ENCODE results near the gene ADAMTS7. TPM values are rescaled to one million over a fixed set of nuclear protein-coding genes. Genes with fewer than 3 reads are reported as not detected.
"Not testable (repeated sequence)": the region's sequence is repeated elsewhere in the genome, so short reads cannot be mapped to it uniquely, and the experiment has no call there.

Gene ADAMTS7
- total and polyA plus RNA-seq, 9 donors, result 4.9 to 34.8 (median 24.6) TPM

DNA sequence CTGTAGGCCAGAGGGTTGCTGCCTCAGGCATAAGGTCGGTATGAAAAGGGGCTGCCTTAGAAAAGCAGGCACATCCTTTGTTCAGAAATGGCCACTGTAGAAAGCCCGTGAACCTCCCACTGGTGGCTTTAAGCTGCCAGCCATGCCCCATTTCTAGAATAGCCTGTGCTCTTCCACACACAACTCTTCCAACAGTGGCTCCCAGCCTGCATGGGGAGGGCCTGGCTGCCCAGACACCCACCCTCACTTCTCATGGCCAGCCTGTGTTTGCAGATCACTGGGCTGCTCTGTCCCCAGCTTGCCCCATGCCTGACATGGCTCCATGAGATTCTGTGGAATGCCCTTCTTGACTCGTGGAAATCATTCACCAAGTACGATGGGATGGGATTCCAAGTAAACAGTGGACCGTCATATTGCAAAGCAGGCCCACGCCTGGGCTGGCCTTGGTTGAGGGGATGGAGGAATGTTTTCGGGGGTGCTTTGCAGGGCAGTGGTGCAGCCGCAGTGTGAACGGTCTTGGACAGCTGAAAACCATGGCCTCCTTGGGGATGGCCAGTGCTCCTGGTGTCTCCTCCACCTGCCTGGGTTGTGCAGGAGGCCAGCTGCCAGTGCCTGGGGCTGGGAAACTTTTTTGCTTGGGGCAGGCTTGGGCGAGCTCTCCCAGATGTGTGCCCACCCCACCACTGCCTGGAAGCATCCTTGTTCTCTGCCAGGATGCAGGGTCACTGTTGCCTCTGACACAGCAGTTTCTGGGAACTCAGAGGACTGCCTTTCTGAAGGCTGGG, 57.3 kb downstream of the ADAMTS7 start:
- H3K4me3 ChIP-seq (ENCODE audit: low read length); DNase-seq; H3K9me3 ChIP-seq (replicated peaks; ENCODE audit: control insufficient read depth, low read depth, low read length); H3K27me3 ChIP-seq (ENCODE audit: control insufficient read depth, insufficient read depth, low read length); H3K36me3 ChIP-seq (ENCODE audit: control insufficient read depth, insufficient read depth, low read length): not testable (repeated sequence)
- Histone ChIP-seq H3K4me1 (ENCODE audit: control insufficient read depth, insufficient read depth, low read length) (peaks cover 61% of the 10 kb centered on the region), H3K27ac (ENCODE audit: low read length) (peak overlapping the region; percentile 13)
- WGBS (ENCODE audit: insufficient coverage), result 67% methylated on average over 5 of the region's 10 CpGs

DNA sequence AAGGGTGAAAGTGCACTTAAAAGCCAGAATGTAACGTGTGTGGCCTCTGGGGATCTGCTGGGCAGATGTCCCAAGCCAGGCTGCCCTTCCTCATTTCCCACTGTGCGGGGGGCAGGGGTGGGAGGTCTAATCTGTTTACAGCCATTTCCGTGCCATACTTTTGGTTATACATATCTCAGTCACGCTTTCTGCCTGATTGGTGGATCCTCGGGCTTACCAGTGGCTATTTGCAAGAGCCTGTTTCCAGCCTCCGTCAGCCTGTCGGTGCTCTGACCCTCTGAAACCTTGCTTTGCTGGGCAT, 58.0 kb downstream of the ADAMTS7 start:
- H3K36me3 ChIP-seq (ENCODE audit: control insufficient read depth, insufficient read depth, low read length); H3K27ac ChIP-seq (ENCODE audit: low read length); H3K27me3 ChIP-seq (ENCODE audit: control insufficient read depth, insufficient read depth, low read length); H3K4me3 ChIP-seq (ENCODE audit: low read length); DNase-seq; H3K9me3 ChIP-seq (replicated peaks; ENCODE audit: control insufficient read depth, low read depth, low read length): not testable (repeated sequence)
- H3K4me1 ChIP-seq (ENCODE audit: control insufficient read depth, insufficient read depth, low read length), result peaks cover 54% of the 10 kb centered on the region
- WGBS (ENCODE audit: insufficient coverage), result 57% methylated on average over 2 of the region's 7 CpGs

- DNase-seq, result no peak
- Histone ChIP-seq H3K27me3 (ENCODE audit: control insufficient read depth, insufficient read depth, low read length) (no peaks in the 10 kb centered on the region), H3K36me3 (ENCODE audit: control insufficient read depth, insufficient read depth, low read length) (no peaks in the 10 kb centered on the region), H3K4me3 (ENCODE audit: low read length) (no peak overlapping the region), H3K27ac (ENCODE audit: low read length) (no peak overlapping the region), H3K4me1 (ENCODE audit: control insufficient read depth, insufficient read depth, low read length) (peaks cover 51% of the 10 kb centered on the region), H3K9me3 (replicated peaks; ENCODE audit: control insufficient read depth, low read depth, low read length) (no peaks in the 10 kb centered on the region)
- 70% methylated on average over 19 of the region's 24 CpGs for WGBS (ENCODE audit: insufficient coverage)
These were observed 58.5 kb downstream of the ADAMTS7 start for GRCh38 chr15:78752492-78753358.

DNA sequence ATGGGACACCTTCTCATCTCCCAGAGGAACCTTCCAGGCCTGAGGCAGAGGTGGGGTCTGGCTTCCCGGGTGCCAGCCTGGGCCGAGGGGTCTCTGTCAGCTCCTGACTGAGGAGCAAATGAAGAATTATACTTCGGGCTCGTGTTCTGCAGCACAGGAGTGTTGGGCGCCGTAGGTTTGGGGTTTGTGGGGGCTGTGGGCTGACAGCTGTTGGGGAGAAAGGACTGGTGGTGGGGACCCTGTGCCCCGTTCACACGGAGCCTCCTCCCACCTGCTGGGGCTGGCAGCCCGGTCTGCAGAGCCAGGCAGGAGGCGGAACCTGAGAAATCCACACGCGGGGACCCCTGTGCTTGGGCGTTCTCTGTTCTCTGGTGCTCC, 59.7 kb downstream of the ADAMTS7 start:
- 72% methylated on average over 13 of the region's 13 CpGs for WGBS (ENCODE audit: insufficient coverage)
- Histone ChIP-seq H3K4me1 (ENCODE audit: control insufficient read depth, insufficient read depth, low read length) (peaks cover 39% of the 10 kb centered on the region), H3K36me3 (ENCODE audit: control insufficient read depth, insufficient read depth, low read length) (no peaks in the 10 kb centered on the region), H3K27me3 (ENCODE audit: control insufficient read depth, insufficient read depth, low read length) (no peaks in the 10 kb centered on the region), H3K27ac (ENCODE audit: low read length) (no peak overlapping the region), H3K4me3 (ENCODE audit: low read length) (no peak overlapping the region), H3K9me3 (replicated peaks; ENCODE audit: control insufficient read depth, low read depth, low read length) (no peaks in the 10 kb centered on the region)
- DNase-seq, result no peak

DNA sequence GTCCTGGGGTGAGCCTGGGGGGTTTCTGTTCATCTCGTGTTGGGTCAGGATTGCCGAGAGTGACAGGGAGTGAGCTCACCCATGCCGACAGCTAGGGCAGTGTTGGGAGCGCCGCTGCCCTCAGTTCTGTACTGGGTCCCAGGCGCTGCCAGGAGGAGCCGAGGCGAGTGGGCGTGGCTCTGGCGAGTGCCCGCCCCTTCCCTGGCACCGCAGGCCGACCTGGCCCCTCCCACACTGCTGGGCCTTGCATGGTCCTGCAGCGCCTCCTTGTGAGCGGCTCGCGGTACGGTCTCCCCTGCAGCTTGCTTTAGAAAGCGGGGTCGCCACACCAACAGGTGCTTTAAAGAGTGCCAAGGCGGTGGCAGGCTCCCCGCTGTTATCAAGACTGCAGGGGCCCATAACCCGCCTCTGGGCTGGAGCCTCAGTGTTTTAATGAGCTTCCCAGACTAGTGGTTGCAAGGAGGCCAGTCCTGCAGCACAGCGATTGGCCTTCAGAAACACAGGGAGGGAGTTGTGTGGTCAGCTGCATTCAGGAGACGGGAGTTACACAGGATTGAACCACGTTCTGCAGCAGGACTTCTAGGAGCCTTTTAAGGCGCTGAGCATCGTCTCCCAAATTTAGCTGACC, 60.2 kb downstream of the ADAMTS7 start:
- H3K4me3 ChIP-seq (ENCODE audit: low read length); H3K27me3 ChIP-seq (ENCODE audit: control insufficient read depth, insufficient read depth, low read length); H3K27ac ChIP-seq (ENCODE audit: low read length); H3K9me3 ChIP-seq (replicated peaks; ENCODE audit: control insufficient read depth, low read depth, low read length); H3K36me3 ChIP-seq (ENCODE audit: control insufficient read depth, insufficient read depth, low read length): not testable (repeated sequence)
- H3K4me1 ChIP-seq (ENCODE audit: control insufficient read depth, insufficient read depth, low read length), result peaks cover 37% of the 10 kb centered on the region
- peak; percentile 88 for DNase-seq
- 2% methylated on average over 20 of the region's 28 CpGs for WGBS (ENCODE audit: insufficient coverage)

GRCh38 chr15:78750566-78750965, 60.7 kb downstream of the ADAMTS7 start:
- H3K9me3 ChIP-seq (replicated peaks; ENCODE audit: control insufficient read depth, low read depth, low read length), result no peaks in the 10 kb centered on the region
- H3K4me3 ChIP-seq (ENCODE audit: low read length), result no peak overlapping the region
- peaks cover 33% of the 10 kb centered on the region for H3K4me1 ChIP-seq (ENCODE audit: control insufficient read depth, insufficient read depth, low read length)
- 63% methylated on average over 1 of the region's 7 CpGs for WGBS (ENCODE audit: insufficient coverage)
- H3K27ac ChIP-seq (ENCODE audit: low read length), result no peak overlapping the region
- no peak for DNase-seq
- H3K27me3 ChIP-seq (ENCODE audit: control insufficient read depth, insufficient read depth, low read length), result no peaks in the 10 kb centered on the region
- H3K36me3 ChIP-seq (ENCODE audit: control insufficient read depth, insufficient read depth, low read length), result no peaks in the 10 kb centered on the region

DNA sequence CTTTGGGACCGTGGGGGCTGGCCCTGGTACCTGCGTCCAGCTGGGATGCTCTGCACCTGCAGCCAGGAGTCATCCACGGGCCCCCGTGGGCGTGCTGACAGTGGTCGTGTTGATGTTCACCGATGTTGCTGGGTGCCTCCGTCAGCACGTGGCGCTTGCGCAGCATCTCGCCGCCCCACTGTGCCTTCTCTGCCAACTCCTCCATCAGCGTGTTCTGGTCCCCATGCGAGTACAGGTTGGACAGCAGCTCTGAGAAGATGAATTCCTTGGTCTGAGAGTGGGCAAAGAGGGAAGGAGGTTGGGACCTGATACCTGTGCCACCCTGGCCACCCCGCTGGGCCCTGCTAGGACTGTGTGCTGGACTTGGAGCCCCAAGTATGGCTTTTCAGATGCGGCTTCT, 61.4 kb downstream of the ADAMTS7 start:
- 92% methylated on average over 15 of the region's 17 CpGs for WGBS (ENCODE audit: insufficient coverage)
- no peak for DNase-seq
- Histone ChIP-seq H3K27me3 (ENCODE audit: control insufficient read depth, insufficient read depth, low read length) (no peaks in the 10 kb centered on the region), H3K36me3 (ENCODE audit: control insufficient read depth, insufficient read depth, low read length) (no peaks in the 10 kb centered on the region), H3K9me3 (replicated peaks; ENCODE audit: control insufficient read depth, low read depth, low read length) (no peaks in the 10 kb centered on the region), H3K4me1 (ENCODE audit: control insufficient read depth, insufficient read depth, low read length) (peaks cover 29% of the 10 kb centered on the region), H3K4me3 (ENCODE audit: low read length) (no peak overlapping the region), H3K27ac (ENCODE audit: low read length) (no peak overlapping the region)

DNA sequence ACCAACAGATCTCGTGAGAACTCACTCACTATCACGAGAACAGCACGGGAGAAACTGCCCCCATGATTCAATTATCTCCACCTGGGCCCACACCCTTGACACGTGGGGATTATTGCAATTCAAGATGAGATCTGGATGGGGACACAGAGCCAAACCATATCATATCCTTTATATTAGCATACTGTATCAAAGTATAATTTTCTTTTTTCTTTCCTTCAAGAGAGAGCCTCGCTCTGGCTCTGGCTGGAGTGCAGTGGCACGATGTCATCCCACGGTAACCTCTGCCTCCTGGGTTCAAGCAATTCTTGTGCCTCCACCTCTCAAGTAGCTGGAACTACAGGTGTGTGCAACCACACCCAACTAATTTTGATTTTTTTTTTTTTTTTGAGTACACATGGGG, 63.4 kb downstream of the ADAMTS7 start:
- peaks cover 15% of the 10 kb centered on the region for H3K4me1 ChIP-seq (ENCODE audit: control insufficient read depth, insufficient read depth, low read length)
- not testable (repeated sequence) for H3K36me3 ChIP-seq (ENCODE audit: control insufficient read depth, insufficient read depth, low read length); H3K27me3 ChIP-seq (ENCODE audit: control insufficient read depth, insufficient read depth, low read length); H3K9me3 ChIP-seq (replicated peaks; ENCODE audit: control insufficient read depth, low read depth, low read length); DNase-seq; H3K4me3 ChIP-seq (ENCODE audit: low read length); H3K27ac ChIP-seq (ENCODE audit: low read length)
- WGBS (ENCODE audit: insufficient coverage), result 73% methylated on average over 5 of the region's 7 CpGs

GRCh38 chr15:78741674-78742073, 69.6 kb downstream of the ADAMTS7 start:
- H3K4me1 ChIP-seq (ENCODE audit: control insufficient read depth, insufficient read depth, low read length); H3K9me3 ChIP-seq (replicated peaks; ENCODE audit: control insufficient read depth, low read depth, low read length); H3K36me3 ChIP-seq (ENCODE audit: control insufficient read depth, insufficient read depth, low read length); H3K27ac ChIP-seq (ENCODE audit: low read length); DNase-seq; H3K4me3 ChIP-seq (ENCODE audit: low read length); H3K27me3 ChIP-seq (ENCODE audit: control insufficient read depth, insufficient read depth, low read length): not testable (repeated sequence)
- WGBS (ENCODE audit: insufficient coverage), result no CpG with 5 or more reads among the region's 4 CpGs

- Histone ChIP-seq H3K4me1 (ENCODE audit: control insufficient read depth, insufficient read depth, low read length) (no peaks in the 10 kb centered on the region), H3K27me3 (ENCODE audit: control insufficient read depth, insufficient read depth, low read length) (no peaks in the 10 kb centered on the region), H3K36me3 (ENCODE audit: control insufficient read depth, insufficient read depth, low read length) (no peaks in the 10 kb centered on the region), H3K9me3 (replicated peaks; ENCODE audit: control insufficient read depth, low read depth, low read length) (no peaks in the 10 kb centered on the region), H3K27ac (ENCODE audit: low read length) (no peak overlapping the region), H3K4me3 (ENCODE audit: low read length) (no peak overlapping the region)
- DNase-seq, result no peak
- 90% methylated on average over 6 of the region's 7 CpGs for WGBS (ENCODE audit: insufficient coverage)
These were observed 70.4 kb downstream of the ADAMTS7 start for GRCh38 chr15:78740904-78741274.

All from muscle of leg (tissue), 11 donors.